Pancreas (tissue), 10 donors: Measurements from ENCODE around the gene SHOX. TPM values are rescaled to one million over a fixed set of nuclear protein-coding genes. Genes with fewer than 3 reads are reported as not detected.

Experiments used
- ATAC-seq, 4 donors: fragments of 200-7000 bp; cut with Tn5 transposase; one replicate each; pipeline versions ENCODE4 v1.8.0 to v1.9.1; 2020; ENCODE audit warnings: mild to moderate bottlenecking in 4 of 4, moderate library complexity in 4 of 4
- DNase-seq, 6 donors: peaks; one replicate each; pipeline ENCODE4 v3.0.0-alpha.2; 2020
- FAIRE-seq: peaks from 2 replicates; lab custom pipeline; 2012; peaks lifted over from hg19 to GRCh38; lab: Jason Lieb, UNC
- H3K27ac ChIP-seq, 4 donors: fragments of 200-600 bp; sonication (generic); 1 replicate in 3 of 4; 2 replicates in 1 of 4; pipeline versions ENCODE4 v1.5.0 to v1.8.0; 2020
- H3K27me3 ChIP-seq, 4 donors: fragments of 200-600 bp; one replicate each; pipeline ENCODE4 v1.8.0; 2021
- H3K36me3 ChIP-seq, 3 donors: fragments of 200-600 bp; sonication (generic) in 1 of 3; one replicate each; pipeline versions ENCODE4 v1.5.0 to v1.8.0; 2020 to 2021
- H3K4me1 ChIP-seq, 3 donors: fragments of 200-600 bp; one replicate each; pipeline ENCODE4 v1.8.0; 2021
- H3K4me3 ChIP-seq, 4 donors: fragments of 200-600 bp; sonication (generic) in 2 of 4; one replicate each; pipeline versions ENCODE4 v1.5.0 to v1.8.0; 2020 to 2021
- H3K9me3 ChIP-seq, 4 donors: fragments of 200-600 bp; one replicate each; pipeline ENCODE4 v1.8.0; 2021
- CTCF ChIP-seq, 4 donors: fragments of 200-600 bp; sonication (generic) in 3 of 4; IDR thresholded peaks; one replicate each; pipeline versions ENCODE4 v1.5.0 to v1.8.0; 2021; ENCODE audit warnings: antibody characterized with exemption in 4 of 4
- WGBS, 2 donors: extraction: QIAGEN DNeasy Blood & Tissue Kit; methylation state at CpG; one replicate each; pipeline ENCODE4 v1.1.7; 2013; 5-methylcytosine and 5-hydroxymethylcytosine counted together
- intact Hi-C, 3 donors: fragments of 100-400 bp; cut with DNase I; formaldehyde crosslinking; loops; one replicate each; pipeline versions ENCODE4 v1.11.1 to v1.14.2; 2022
- polyA plus RNA-seq, 2 donors: library from polyadenylated mRNA; stranded (reverse); fragments of 200-250 nt; gene quantifications; one replicate each; pipeline ENCODE4 v1.2.3, GENCODE V29; 2013
- total RNA-seq, 6 donors: library from RNA; stranded (reverse); fragmentation: NEBNext Ultra II Directional in 4 of 6; extraction: Animal tissue kit (Norgen Biotek cat#: 25700) in 4 of 6; gene quantifications; one replicate each; pipeline versions ENCODE4 v1.2.1 to v1.2.4, GENCODE V29; 2021 to 2023
- donor health status: healthy with polysubstance abuse.
- donor health status: DM: no; HTN: no; CAD: no; lungs with moderate emphysema.
- donor health status: DM: no; HTN: no; CAD: no.
- donor health status: control.
- donor health status: control.
- donor health status: Bipolar disorder and iron deficiency.
- donor health status: DM: yes; HTN: yes; CAD: no.
- donor health status: DM: no; HTN: no; CAD: no.
- donor health status: DM: no; HTN: no; CAD: no.
- donor health status: DM: yes; HTN: yes; CAD: no.

Gene SHOX
- total and polyA plus RNA-seq, 8 donors, result not detected

- ATAC-seq (no peak), FAIRE-seq (no peak), DNase-seq (no peak)
- Histone ChIP-seq H3K4me3 (no peak overlapping the region), H3K9me3 (no peaks in the 10 kb centered on the region), H3K36me3 (no peaks in the 10 kb centered on the region), H3K27me3 (no peaks in the 10 kb centered on the region), H3K27ac (no peak overlapping the region), H3K4me1 (no peaks in the 10 kb centered on the region)
- WGBS, 2 donors, result 50 to 51% methylated on average over 27 of the region's 27 CpGs
- intact Hi-C loops, result no loop called here
- TF ChIP-seq CTCF (IDR thresholded peaks at IDR 0.05), result no peak
Observed at GRCh38 chrX:666762-667720, 36.5 kb downstream of the SHOX start.

GRCh38 chrX:670645-671044, 40.1 kb downstream of the SHOX start:
- Histone ChIP-seq H3K4me1 (no peaks in the 10 kb centered on the region), H3K9me3 (no peaks in the 10 kb centered on the region), H3K4me3 (no peak overlapping the region), H3K27me3 (no peaks in the 10 kb centered on the region), H3K27ac (no peak overlapping the region), H3K36me3 (no peaks in the 10 kb centered on the region)
- 25 to 31% methylated on average over 12 to 13 of the region's 13 CpGs for WGBS, 2 donors
- no peak for FAIRE-seq
- TF ChIP-seq CTCF (IDR thresholded peaks at IDR 0.05), result no peak
- intact Hi-C loops, result no loop called here
- ATAC-seq, result no peak
- no peak for DNase-seq

GRCh38 chrX:672931-673330, 42.3 kb downstream of the SHOX start:
- intact Hi-C loops, result no loop called here
- Histone ChIP-seq H3K9me3 (no peaks in the 10 kb centered on the region), H3K4me1 (no peaks in the 10 kb centered on the region), H3K27ac (no peak overlapping the region), H3K36me3 (no peaks in the 10 kb centered on the region), H3K27me3 (no peaks in the 10 kb centered on the region), H3K4me3 (no peak overlapping the region)
- ATAC-seq (no peak), DNase-seq (no peak), FAIRE-seq (no peak)
- 60 to 63% methylated on average over 7 of the region's 7 CpGs for WGBS, 2 donors
- TF ChIP-seq CTCF (IDR thresholded peaks at IDR 0.05), result no peak

GRCh38 chrX:675279-675954, 44.8 kb downstream of the SHOX start:
- Histone ChIP-seq H3K27ac (no peak overlapping the region), H3K36me3 (no peaks in the 10 kb centered on the region), H3K4me1 (no peaks in the 10 kb centered on the region), H3K27me3 (no peaks in the 10 kb centered on the region), H3K4me3 (no peak overlapping the region), H3K9me3 (no peaks in the 10 kb centered on the region)
- ATAC-seq (no peak), DNase-seq (no peak), FAIRE-seq (no peak)
- TF ChIP-seq CTCF (IDR thresholded peaks at IDR 0.05), result no peak
- intact Hi-C loops, result no loop called here
- 22 to 25% methylated on average over 6 to 7 of the region's 7 CpGs for WGBS, 2 donors

GRCh38 chrX:675955-676295, 45.3 kb downstream of the SHOX start:
- FAIRE-seq (no peak), ATAC-seq (no peak), DNase-seq (no peak)
- H3K4me3 ChIP-seq, result no peak overlapping the region
- no peak for TF ChIP-seq CTCF (IDR thresholded peaks at IDR 0.05)
- H3K4me1 ChIP-seq, result no peaks in the 10 kb centered on the region
- H3K27me3 ChIP-seq, result no peaks in the 10 kb centered on the region
- H3K27ac ChIP-seq, result no peak overlapping the region
- H3K36me3 ChIP-seq, result no peaks in the 10 kb centered on the region
- intact Hi-C loops, result no loop called here
- 37 to 47% methylated on average over 15 of the region's 15 CpGs for WGBS, 2 donors
- no peaks in the 10 kb centered on the region for H3K9me3 ChIP-seq
